HepG2 (cell line): ENCODE results near the gene SLC35A3.
"Not testable (repeated sequence)": the region's sequence is repeated elsewhere in the genome, so short reads cannot be mapped to it uniquely, and the experiment has no call there.

Source experiments
- BCLAF1 ChIP-seq: fragments of 450-650 bp; IDR thresholded peaks from 2 replicates; pipeline ENCODE4 v1.6.1; 2017; ENCODE audit warnings: mild to moderate bottlenecking
- CTCF ChIP-seq: sonication (generic); formaldehyde crosslinking; IDR thresholded peaks from 2 replicates; pipeline ENCODE4 v1.5.0; 2020; ENCODE audit warnings: mild to moderate bottlenecking, missing genetic modification reagents, moderate library complexity
- EP300 ChIP-seq, 3 experiments: sonication (generic) in 1 of 3; formaldehyde crosslinking in 1 of 3; IDR thresholded peaks; 2 replicates each; pipeline versions ENCODE4 v1.5.1 to v1.6.1; 2011 to 2020; ENCODE audit warnings: low read depth in 2 of 3, low read length in 2 of 3, borderline replicate concordance in 1 of 3, improper control_type of control experiment in 1 of 3, mild to moderate bottlenecking in 1 of 3, missing genetic modification reagents in 1 of 3, moderate library complexity in 1 of 3
- ESRRA ChIP-seq: sonication (generic); formaldehyde crosslinking; IDR thresholded peaks from 2 replicates; pipeline ENCODE4 v1.5.1; 2020; ENCODE audit warnings: mild to moderate bottlenecking, low read depth, missing genetic modification reagents
- EZH2 ChIP-seq: conservative IDR thresholded peaks from 2 replicates; pipeline ENCODE4 v1.6.1; 2012; ENCODE audit warnings: mild to moderate bottlenecking, low read depth, low read length, moderate library complexity
- FOXO4 ChIP-seq: sonication (generic); formaldehyde crosslinking; conservative IDR thresholded peaks from 2 replicates; pipeline ENCODE4 v1.8.1; 2023; ENCODE audit warnings: missing genetic modification reagents
- FOXP4 ChIP-seq: sonication (generic); formaldehyde crosslinking; IDR thresholded peaks from 2 replicates; pipeline ENCODE4 v1.4.0; 2020; ENCODE audit warnings: missing genetic modification reagents
- HNRNPL ChIP-seq: fragments of 200-400 bp; formaldehyde crosslinking; IDR thresholded peaks from 2 replicates; pipeline ENCODE4 v1.6.1; 2017; ENCODE audit warnings: mild to moderate bottlenecking, low read depth, low read length
- POLR2A ChIP-seq, 2 experiments: IDR thresholded peaks; 2 replicates each; pipeline ENCODE4 v1.6.1; 2011; ENCODE audit warnings: low read depth in 2 of 2, low read length in 2 of 2, mild to moderate bottlenecking in 1 of 2, moderate library complexity in 1 of 2; ENCODE audit not compliant: insufficient read depth in 1 of 2
- TCF7L2 ChIP-seq: IDR thresholded peaks from 2 replicates; pipeline ENCODE4 v1.6.1; 2011; ENCODE audit warnings: mild to moderate bottlenecking, low read depth, low read length, moderate library complexity
- ZNF747 ChIP-seq: sonication (generic); formaldehyde crosslinking; IDR thresholded peaks from 2 replicates; pipeline ENCODE4 v1.8.1; 2023; ENCODE audit warnings: missing genetic modification reagents, mild to moderate bottlenecking, borderline replicate concordance

- not testable (repeated sequence) for TF ChIP-seq EZH2; FOXO4 (CRISPR knock-in tag); FOXP4 (CRISPR knock-in tag); CTCF (CRISPR knock-in tag); HNRNPL; EP300 (IDR thresholded peaks at IDR 0.05; ENCODE audit: low read depth in 2 of 2, low read length in 2 of 2); EP300 (CRISPR knock-in tag; IDR thresholded peaks at IDR 0.05; ENCODE audit: borderline replicate concordance); POLR2A (IDR thresholded peaks at IDR 0.05; ENCODE audit: insufficient read depth in 1 of 2, low read depth in 2 of 2, low read length in 2 of 2); ZNF747; BCLAF1; ESRRA (CRISPR knock-in tag); TCF7L2
Observed at GRCh38 chr1:99959189-99959705, 10.5 kb upstream of the SLC35A3 start.
